Panc1 (cell line): Measurements from ENCODE around the gene PRTFDC1. TPM values are rescaled to one million over a fixed set of nuclear protein-coding genes. Genes with fewer than 3 reads are reported as not detected.

ENCODE experiments used
- ATAC-seq: fragments of 200-7000 bp; cut with Tn5 transposase; 2 replicates; pipeline ENCODE4 v1.9.1; 2020; ENCODE audit warnings: mild to moderate bottlenecking, moderate library complexity
- BruUV-seq: library from RNA; stranded (reverse); fragments of 400-500 nt; replicated peaks from 2 replicates; lab custom pipeline; 2021; lab: Mats Ljungman, UMichigan
- CTCF ChIA-PET: fragments of 300-600 bp; sonication (Branson Sonifier 250); formaldehyde crosslinking; loops from one replicate; lab custom pipeline; 2022; ENCODE audit warnings: antibody characterized with exemption; lab: Charles Lee
- POLR2A ChIA-PET: fragments of 300-600 bp; sonication (Branson Sonifier 250); formaldehyde crosslinking; loops from one replicate; lab custom pipeline; 2022; ENCODE audit warnings: antibody characterized with exemption; lab: Charles Lee
- DNase-seq: peaks from one replicate; pipeline ENCODE4 v3.0.0-alpha.2; 2010; ENCODE audit warnings: low read depth, low spot score
- H3K27ac ChIP-seq: 2 replicates; pipeline ENCODE4 v1.5.1; 2011; ENCODE audit warnings: mild to moderate bottlenecking, low read length, inconsistent platforms
- H3K27me3 ChIP-seq: fragments of 200-500 bp; sonication (Bioruptor generic); 2 replicates; pipeline ENCODE4 v1.6.0; 2014; ENCODE audit warnings: low read length, inconsistent platforms; ENCODE audit not compliant: control insufficient read depth, insufficient read depth
- H3K36me3 ChIP-seq: fragments of 200-500 bp; sonication (Bioruptor generic); 2 replicates; pipeline ENCODE4 v1.5.1; 2014; ENCODE audit warnings: inconsistent platforms, mild to moderate bottlenecking, low read length, moderate library complexity; ENCODE audit not compliant: control insufficient read depth, insufficient read depth
- H3K4me1 ChIP-seq: 2 replicates; pipeline ENCODE4 v1.5.1; 2011; ENCODE audit warnings: inconsistent platforms, mild to moderate bottlenecking, low read length, moderate library complexity; ENCODE audit not compliant: control insufficient read depth, insufficient read depth
- H3K4me3 ChIP-seq, 2 experiments: 2 replicates each; pipeline ENCODE4 v1.5.1; 2011 to 2012; ENCODE audit warnings: low read depth in 2 of 2, low read length in 2 of 2, mild to moderate bottlenecking in 2 of 2, inconsistent platforms in 1 of 2, moderate library complexity in 1 of 2
- H3K9me3 ChIP-seq: fragments of 200-500 bp; sonication (Bioruptor generic); 2 replicates; pipeline ENCODE4 v1.5.1; 2014; ENCODE audit warnings: low read depth, mild to moderate bottlenecking, inconsistent platforms, low read length, moderate library complexity; ENCODE audit not compliant: control insufficient read depth, insufficient read depth
- CTCF ChIP-seq: fragments of 450-650 bp; IDR thresholded peaks from 2 replicates; pipeline ENCODE4 v1.5.1; 2017; ENCODE audit warnings: mild to moderate bottlenecking
- POLR2AphosphoS5 ChIP-seq: IDR thresholded peaks from 2 replicates; pipeline ENCODE4 v1.6.1; 2012; ENCODE audit warnings: mild to moderate bottlenecking, low read depth, low read length, moderate library complexity
- SIN3A ChIP-seq: IDR thresholded peaks from 2 replicates; pipeline ENCODE4 v1.6.1; 2012; ENCODE audit warnings: low read depth, mild to moderate bottlenecking, low read length, moderate library complexity, borderline replicate concordance; ENCODE audit not compliant: insufficient read depth
- TCF7L2 ChIP-seq: IDR thresholded peaks from 2 replicates; pipeline ENCODE4 v1.6.1; 2011; ENCODE audit warnings: mild to moderate bottlenecking, low read depth, low read length, inconsistent platforms
- in situ Hi-C: cut with HindIII; loops from 2 replicates; pipeline ENCODE4 v1.10.0; 2016; ENCODE audit warnings: low sequenced_read_pairs, low pct_unique_long_range_greater_than_20kb
- intact Hi-C: fragments of 100-400 bp; cut with micrococcal nuclease; formaldehyde crosslinking; loops from one replicate; pipeline ENCODE4 v1.10.0; 2022; ENCODE audit not compliant: unreplicated experiment
- total RNA-seq: library from RNA; stranded (reverse); gene quantifications from one replicate; pipeline ENCODE4 v1.2.1, GENCODE V29; 2021; ENCODE audit not compliant: unreplicated experiment
- TF ChIP-seq, protein P1 (sequence below), 2 experiments: IDR thresholded peaks; 2 replicates each; pipeline ENCODE4 v1.6.1; 2011 to 2012; ENCODE audit warnings: low read depth in 2 of 2, control low read depth in 1 of 2, low read length in 1 of 2, mild to moderate bottlenecking in 1 of 2, moderate library complexity in 1 of 2; ENCODE audit not compliant: insufficient read depth in 1 of 2

The PRTFDC1 gene
- total RNA-seq, 1 experiment from 2014 or later, result 3.0 TPM

DNA sequence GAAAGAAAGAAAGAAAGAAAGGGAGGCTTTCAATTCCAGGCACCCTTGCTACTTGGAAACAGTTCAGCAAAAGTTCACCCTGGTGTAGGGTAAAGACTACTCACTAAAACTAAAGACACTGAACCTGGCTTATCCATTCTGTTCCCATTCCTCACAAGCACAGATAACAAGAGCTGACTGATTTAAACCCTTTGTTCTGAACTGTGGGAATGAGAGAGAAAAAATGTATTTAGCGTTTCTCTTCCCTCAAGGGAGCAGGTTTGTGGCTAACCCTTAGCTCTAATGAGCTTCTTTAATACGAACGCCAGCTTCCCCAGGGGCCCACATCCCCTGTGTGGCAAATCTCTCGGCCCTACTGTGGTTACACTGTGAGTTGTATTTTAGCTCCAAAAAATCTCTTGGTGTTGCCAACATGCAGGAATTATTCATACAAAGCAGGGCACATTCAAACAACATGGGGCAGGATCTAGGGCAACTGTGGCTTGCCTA is 23.3 kb downstream of the PRTFDC1 start:
- Histone ChIP-seq H3K36me3 (no peaks in the 10 kb centered on the region), H3K27ac (no peak overlapping the region), H3K4me1 (no peaks in the 10 kb centered on the region), H3K9me3 (no peaks in the 10 kb centered on the region), H3K27me3 (no peaks in the 10 kb centered on the region), H3K4me3 (no peak overlapping the region)
- no peak for TF ChIP-seq TCF7L2
- TF ChIP-seq CTCF, result no peak
- TF ChIP-seq, protein P1, sequence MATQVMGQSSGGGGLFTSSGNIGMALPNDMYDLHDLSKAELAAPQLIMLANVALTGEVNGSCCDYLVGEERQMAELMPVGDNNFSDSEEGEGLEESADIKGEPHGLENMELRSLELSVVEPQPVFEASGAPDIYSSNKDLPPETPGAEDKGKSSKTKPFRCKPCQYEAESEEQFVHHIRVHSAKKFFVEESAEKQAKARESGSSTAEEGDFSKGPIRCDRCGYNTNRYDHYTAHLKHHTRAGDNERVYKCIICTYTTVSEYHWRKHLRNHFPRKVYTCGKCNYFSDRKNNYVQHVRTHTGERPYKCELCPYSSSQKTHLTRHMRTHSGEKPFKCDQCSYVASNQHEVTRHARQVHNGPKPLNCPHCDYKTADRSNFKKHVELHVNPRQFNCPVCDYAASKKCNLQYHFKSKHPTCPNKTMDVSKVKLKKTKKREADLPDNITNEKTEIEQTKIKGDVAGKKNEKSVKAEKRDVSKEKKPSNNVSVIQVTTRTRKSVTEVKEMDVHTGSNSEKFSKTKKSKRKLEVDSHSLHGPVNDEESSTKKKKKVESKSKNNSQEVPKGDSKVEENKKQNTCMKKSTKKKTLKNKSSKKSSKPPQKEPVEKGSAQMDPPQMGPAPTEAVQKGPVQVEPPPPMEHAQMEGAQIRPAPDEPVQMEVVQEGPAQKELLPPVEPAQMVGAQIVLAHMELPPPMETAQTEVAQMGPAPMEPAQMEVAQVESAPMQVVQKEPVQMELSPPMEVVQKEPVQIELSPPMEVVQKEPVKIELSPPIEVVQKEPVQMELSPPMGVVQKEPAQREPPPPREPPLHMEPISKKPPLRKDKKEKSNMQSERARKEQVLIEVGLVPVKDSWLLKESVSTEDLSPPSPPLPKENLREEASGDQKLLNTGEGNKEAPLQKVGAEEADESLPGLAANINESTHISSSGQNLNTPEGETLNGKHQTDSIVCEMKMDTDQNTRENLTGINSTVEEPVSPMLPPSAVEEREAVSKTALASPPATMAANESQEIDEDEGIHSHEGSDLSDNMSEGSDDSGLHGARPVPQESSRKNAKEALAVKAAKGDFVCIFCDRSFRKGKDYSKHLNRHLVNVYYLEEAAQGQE (IDR thresholded peaks at IDR 0.05; ENCODE audit: insufficient read depth in 1 of 2, low read depth in 2 of 2, low read length in 1 of 2), result no peak
- no peak for TF ChIP-seq POLR2AphosphoS5
- TF ChIP-seq SIN3A, result no peak
- DNase-seq, result no peak
- ChIA-PET CTCF (no interaction called here), POLR2A (no interaction called here)
- in situ Hi-C loops, result no loop called here
- intact Hi-C loops, result no loop called here
- ATAC-seq, result no peak
- no TSS peak for BruUV-seq

DNA sequence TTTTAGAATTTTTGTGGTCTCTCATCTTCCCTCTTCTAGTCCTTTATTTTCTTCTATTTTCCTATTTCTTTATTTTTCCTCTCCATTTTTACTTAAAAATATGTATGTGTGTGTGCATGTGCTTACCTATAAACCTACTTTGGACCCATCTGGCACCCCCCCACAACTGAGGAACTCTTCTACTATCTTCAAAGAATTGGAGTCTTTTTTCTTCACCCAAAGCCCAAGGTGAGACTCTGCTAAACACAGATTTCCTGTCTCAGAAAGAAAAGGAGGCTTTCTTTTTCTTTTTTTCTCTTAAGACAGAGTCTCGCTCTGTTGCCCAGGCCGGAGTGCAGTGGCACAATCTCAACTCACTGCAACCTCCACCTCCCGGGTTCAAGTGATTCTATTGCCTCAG is 24.2 kb downstream of the PRTFDC1 start:
- in situ Hi-C loops, result no loop called here
- Histone ChIP-seq H3K9me3 (no peaks in the 10 kb centered on the region), H3K4me3 (no peak overlapping the region), H3K27me3 (no peaks in the 10 kb centered on the region), H3K36me3 (no peaks in the 10 kb centered on the region), H3K4me1 (no peaks in the 10 kb centered on the region), H3K27ac (no peak overlapping the region)
- ATAC-seq, result no peak
- no TSS peak for BruUV-seq
- intact Hi-C loops, result no loop called here
- CTCF ChIA-PET, result no interaction called here
- no peak for DNase-seq
- TF ChIP-seq, protein P1 (IDR thresholded peaks at IDR 0.05; ENCODE audit: insufficient read depth in 1 of 2, low read depth in 2 of 2, low read length in 1 of 2), result no peak
- TF ChIP-seq POLR2AphosphoS5 (no peak), SIN3A (no peak), TCF7L2 (no peak), CTCF (no peak)
- POLR2A ChIA-PET, result no interaction called here
